SU-DHL-6 (cell line): ENCODE results near the gene NT5C3A.

Experiments used
- H2AFZ ChIP-seq: fragments of 200-600 bp; sonication (generic); 2 replicates; pipeline ENCODE4 v1.6.1; 2014; ENCODE audit warnings: low read depth, mild to moderate bottlenecking, moderate library complexity, mixed read lengths, antibody characterized with exemption, low read length; ENCODE audit not compliant: severe bottlenecking
- H3F3A ChIP-seq: fragments of 200-600 bp; shearing (Covaris generic); 2 replicates; pipeline ENCODE4 v1.6.0; 2016; ENCODE audit warnings: antibody characterized with exemption, mild to moderate bottlenecking; ENCODE audit not compliant: insufficient read depth
- H3K27ac ChIP-seq: fragments of 200-600 bp; sonication (generic); 2 replicates; pipeline ENCODE4 v1.5.1; 2016; ENCODE audit warnings: low read depth, mild to moderate bottlenecking, low read length, moderate library complexity, mixed read lengths
- H3K27me3 ChIP-seq: fragments of 200-600 bp; sonication (generic), shearing (Covaris generic); 2 replicates; pipeline ENCODE4 v1.6.0; 2014; ENCODE audit warnings: mild to moderate bottlenecking, low read length
- H3K36me3 ChIP-seq: fragments of 200-600 bp; sonication (generic); 2 replicates; pipeline ENCODE4 v1.6.1; 2014; ENCODE audit warnings: mild to moderate bottlenecking, low read length, mixed read lengths
- H3K4me2 ChIP-seq: fragments of 300-600, 200-600 bp; shearing (Covaris generic), sonication (generic); 2 replicates; pipeline ENCODE4 v1.6.0; 2014; ENCODE audit warnings: low read length, low read depth, mild to moderate bottlenecking; ENCODE audit not compliant: poor library complexity, severe bottlenecking
- H3K4me3 ChIP-seq: fragments of 200-600 bp; sonication (generic); 2 replicates; pipeline ENCODE4 v1.5.1; 2014; ENCODE audit warnings: antibody characterized with exemption, low read length, mild to moderate bottlenecking, mixed read lengths; ENCODE audit not compliant: insufficient read depth, poor library complexity, severe bottlenecking
- H3K79me2 ChIP-seq: fragments of 200-600 bp; sonication (generic); 2 replicates; pipeline ENCODE4 v1.6.1; 2014; ENCODE audit warnings: mild to moderate bottlenecking, low read length, moderate library complexity; ENCODE audit not compliant: insufficient read depth
- H3K9ac ChIP-seq: fragments of 200-600 bp; sonication (generic); 2 replicates; pipeline ENCODE4 v1.7.0; 2014; ENCODE audit warnings: mild to moderate bottlenecking, low read length
- H3K9me2 ChIP-seq: fragments of 200-600 bp; sonication (generic); replicated peaks from 2 replicates; pipeline ENCODE4 v1.6.1; 2014; ENCODE audit warnings: low read length; ENCODE audit not compliant: insufficient read depth
- H3K9me3 ChIP-seq: fragments of 200-600 bp; sonication (generic); 2 replicates; pipeline ENCODE4 v1.6.1; 2014; ENCODE audit warnings: low read length, mixed read lengths; ENCODE audit not compliant: insufficient read depth
- H4K20me1 ChIP-seq: fragments of 200-600 bp; sonication (generic); 2 replicates; pipeline ENCODE4 v1.6.1; 2014; ENCODE audit warnings: low read depth, mild to moderate bottlenecking, antibody characterized with exemption, low read length, moderate library complexity, mixed read lengths
- CTCF ChIP-seq: fragments of 200-600 bp; sonication (generic); IDR thresholded peaks from one replicate; pipeline ENCODE4 v1.5.1; 2017; ENCODE audit warnings: antibody characterized with exemption, mild to moderate bottlenecking, low read length, moderate library complexity; ENCODE audit not compliant: insufficient read depth, poor library complexity, severe bottlenecking
- EZH2phosphoT487 ChIP-seq: fragments of 200-600 bp; sonication (generic), shearing (Covaris generic); conservative IDR thresholded peaks from 2 replicates; pipeline ENCODE4 v1.6.1; 2018; ENCODE audit warnings: mild to moderate bottlenecking, antibody characterized with exemption, low read length, moderate library complexity, mixed read lengths

NT5C3A gene

GRCh38 chr7:33079763-33080690 lies 17.5 kb upstream of the NT5C3A start:
- H3K27ac ChIP-seq, result no peak overlapping the region
- H3K9me2 ChIP-seq, result no peaks in the 10 kb centered on the region
- H3K36me3 ChIP-seq, result no peaks in the 10 kb centered on the region
- H3K27me3 ChIP-seq, result no peaks in the 10 kb centered on the region
- no peaks in the 10 kb centered on the region for H4K20me1 ChIP-seq
- H3F3A ChIP-seq, result no peaks in the 10 kb centered on the region
- no peaks in the 10 kb centered on the region for H3K79me2 ChIP-seq
- H3K9ac ChIP-seq, result no peak overlapping the region
- H3K4me3 ChIP-seq, result no peak overlapping the region
- TF ChIP-seq EZH2phosphoT487, result no peak
- no peak for TF ChIP-seq CTCF
- no peak overlapping the region for H2AFZ ChIP-seq
- H3K9me3 ChIP-seq, result no peaks in the 10 kb centered on the region
- no peak overlapping the region for H3K4me2 ChIP-seq

- Histone ChIP-seq H3F3A (no peaks in the 10 kb centered on the region), H3K4me2 (no peak overlapping the region), H3K27me3 (no peaks in the 10 kb centered on the region), H3K79me2 (no peaks in the 10 kb centered on the region), H3K9me2 (no peaks in the 10 kb centered on the region), H3K4me3 (no peak overlapping the region), H3K9me3 (no peaks in the 10 kb centered on the region), H3K9ac (no peak overlapping the region), H4K20me1 (no peaks in the 10 kb centered on the region), H3K36me3 (no peaks in the 10 kb centered on the region), H3K27ac (no peak overlapping the region), H2AFZ (no peak overlapping the region)
- TF ChIP-seq EZH2phosphoT487, result no peak
- no peak for TF ChIP-seq CTCF
These were observed 16.5 kb upstream of the NT5C3A start for GRCh38 chr7:33079096-33079495.

GRCh38 chr7:33076737-33077136 lies 14.2 kb upstream of the NT5C3A start:
- Histone ChIP-seq H3K27ac (no peak overlapping the region), H4K20me1 (no peaks in the 10 kb centered on the region), H3K9me3 (no peaks in the 10 kb centered on the region), H3K4me3 (no peak overlapping the region), H3K36me3 (no peaks in the 10 kb centered on the region), H3K4me2 (no peak overlapping the region), H3F3A (no peaks in the 10 kb centered on the region), H3K9me2 (no peaks in the 10 kb centered on the region), H3K79me2 (no peaks in the 10 kb centered on the region), H3K9ac (no peak overlapping the region), H3K27me3 (no peaks in the 10 kb centered on the region), H2AFZ (no peak overlapping the region)
- TF ChIP-seq EZH2phosphoT487 (no peak), CTCF (no peak)
